Activated CD4-positive, alpha-beta memory T cell treated with anti-CD3 and anti-CD28 coated beads, Interleukin-2, amount 10 ng/mL, durations not matched to agents 7 days and 5 days (primary cell): ENCODE results near the gene NOS1AP. TPM values are rescaled to one million over a fixed set of nuclear protein-coding genes. Genes with fewer than 3 reads are reported as not detected.
"Not testable (repeated sequence)": the region's sequence is repeated elsewhere in the genome, so short reads cannot be mapped to it uniquely, and the experiment has no call there.

Experiments used
- CTCF ChIA-PET: fragments of 350-600 bp; sonication (Branson Sonifier 250); formaldehyde crosslinking; loops from one replicate; lab custom pipeline; 2021; ENCODE audit warnings: antibody characterized with exemption, inconsistent platforms; lab: Charles Lee
- POLR2A ChIA-PET: fragments of 350-600 bp; sonication (Branson Sonifier 250); formaldehyde crosslinking; loops from one replicate; lab custom pipeline; 2021; ENCODE audit warnings: antibody characterized with exemption; lab: Charles Lee
- DNase-seq: peaks from one replicate; pipeline ENCODE4 v3.0.0-alpha.2; 2020
- H3K27ac Mint-ChIP-seq: one replicate; pipeline ENCODE4 v1.8.0; 2021; ENCODE audit warnings: mild to moderate bottlenecking, mixed read lengths
- H3K27me3 Mint-ChIP-seq: one replicate; pipeline ENCODE4 v1.8.0; 2021; ENCODE audit warnings: mixed read lengths
- H3K36me3 Mint-ChIP-seq: one replicate; pipeline ENCODE4 v1.8.0; 2021; ENCODE audit warnings: low read depth, mixed read lengths
- H3K4me1 Mint-ChIP-seq: one replicate; pipeline ENCODE4 v1.8.0; 2021; ENCODE audit warnings: mixed read lengths
- H3K4me3 Mint-ChIP-seq: one replicate; pipeline ENCODE4 v1.8.0; 2021; ENCODE audit warnings: mild to moderate bottlenecking, mixed read lengths
- H3K9me3 Mint-ChIP-seq: one replicate; pipeline ENCODE4 v1.8.0; 2021; ENCODE audit warnings: mixed read lengths
- total RNA-seq, 2 experiments: library from RNA; stranded (reverse); gene quantifications; one replicate each; pipeline ENCODE4 v1.2.3, GENCODE V29; 2021

The NOS1AP gene
- total RNA-seq, 2 experiments from 2014 or later: 0.08 TPM; not detected in 1

- no peak for DNase-seq
- no peaks in the 10 kb centered on the region for H3K9me3 Mint-ChIP-seq
- ChIA-PET POLR2A (no interaction called here), CTCF (no interaction called here)
- peaks cover 2% of the 10 kb centered on the region for H3K27me3 Mint-ChIP-seq
- H3K4me3 Mint-ChIP-seq: no peak overlapping the region
- H3K4me1 Mint-ChIP-seq: no peaks in the 10 kb centered on the region
- no peaks in the 10 kb centered on the region for H3K36me3 Mint-ChIP-seq
- H3K27ac Mint-ChIP-seq: no peak overlapping the region
These were observed 119.9 kb downstream of the NOS1AP start for GRCh38 chr1:162189345-162189744.

- CTCF ChIA-PET: no interaction called here
- H3K27ac Mint-ChIP-seq: no peak overlapping the region
- POLR2A ChIA-PET: no interaction called here
These were observed 122.2 kb downstream of the NOS1AP start for GRCh38 chr1:162191396-162192305.

DNA sequence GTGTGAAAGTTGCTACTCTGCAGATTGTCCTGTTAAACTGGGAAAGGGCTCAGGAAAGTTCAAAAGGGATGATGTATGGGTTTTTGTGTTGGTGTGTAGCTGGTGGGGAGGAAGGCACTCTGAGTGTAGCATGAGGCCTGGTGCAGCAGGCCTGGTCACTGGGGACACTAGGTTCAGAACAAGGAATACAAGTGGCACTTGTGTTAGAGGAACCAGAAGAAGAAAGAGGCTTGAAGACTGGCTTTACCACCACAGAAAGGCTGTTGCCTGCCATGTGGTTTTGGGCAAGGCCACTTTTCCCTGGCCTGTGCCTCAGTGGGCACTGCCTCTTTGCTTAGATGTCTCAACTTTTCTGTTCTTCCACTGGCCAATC is 122.8 kb downstream of the NOS1AP start:
- Mint-ChIP-seq H3K4me1 (no peaks in the 10 kb centered on the region), H3K27me3 (peaks cover 7% of the 10 kb centered on the region), H3K36me3 (no peaks in the 10 kb centered on the region), H3K4me3 (no peak overlapping the region), H3K27ac (no peak overlapping the region), H3K9me3 (no peaks in the 10 kb centered on the region)
- DNase-seq: no peak
- CTCF ChIA-PET: no interaction called here
- POLR2A ChIA-PET: no interaction called here

More at GRCh38 chr1:162191396-162192305, 122.2 kb downstream of the NOS1AP start:
- H3K4me3 Mint-ChIP-seq: no peak overlapping the region
- H3K36me3 Mint-ChIP-seq: no peaks in the 10 kb centered on the region
- H3K9me3 Mint-ChIP-seq: no peaks in the 10 kb centered on the region
- peaks cover 7% of the 10 kb centered on the region for H3K27me3 Mint-ChIP-seq
- no peaks in the 10 kb centered on the region for H3K4me1 Mint-ChIP-seq
- DNase-seq: no peak

DNA sequence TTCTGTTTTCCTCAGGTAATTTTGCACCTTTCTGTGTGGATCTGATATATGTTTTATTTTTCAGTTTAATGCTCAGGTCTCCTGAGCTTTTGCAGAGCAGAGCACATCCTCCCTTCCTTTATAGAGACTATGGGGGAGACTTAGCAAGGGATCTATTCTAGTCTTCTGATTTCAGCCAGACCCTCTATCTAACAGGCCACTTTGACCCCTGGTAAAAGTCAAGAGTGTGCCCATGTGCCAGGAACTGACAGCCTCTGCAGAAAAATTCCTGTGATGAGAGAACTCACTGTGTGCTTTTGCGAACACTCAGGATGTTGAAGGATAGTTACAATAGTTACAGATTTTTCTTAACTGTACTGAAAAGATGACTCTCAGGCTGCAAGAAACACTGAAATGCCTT is 123.3 kb downstream of the NOS1AP start:
- ChIA-PET POLR2A (no interaction called here), CTCF (no interaction called here)
- DNase-seq: no peak
- Mint-ChIP-seq H3K27me3 (peaks cover 7% of the 10 kb centered on the region), H3K9me3 (no peaks in the 10 kb centered on the region), H3K4me1 (no peaks in the 10 kb centered on the region), H3K27ac (no peak overlapping the region), H3K4me3 (no peak overlapping the region), H3K36me3 (no peaks in the 10 kb centered on the region)

DNA sequence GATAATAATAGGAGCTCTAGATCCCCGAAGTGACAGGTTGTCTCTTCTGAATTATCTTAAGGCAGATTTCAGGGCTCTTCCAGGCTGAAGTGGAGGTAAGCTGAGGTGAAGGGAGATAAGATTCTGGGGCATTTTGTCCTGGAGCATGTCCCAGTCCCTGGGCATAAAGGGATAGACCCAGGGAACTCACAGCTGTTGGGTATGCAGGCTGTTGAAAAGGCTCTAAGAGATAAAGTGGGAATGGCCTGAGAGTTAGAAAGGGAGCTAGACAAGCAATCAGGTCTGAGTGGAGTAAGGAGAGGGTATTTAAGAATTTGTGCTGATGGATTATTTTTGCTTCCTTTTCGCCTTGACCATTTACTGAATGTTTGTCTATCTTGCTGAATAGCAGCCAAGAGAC is 123.7 kb downstream of the NOS1AP start:
- H3K36me3 Mint-ChIP-seq: no peaks in the 10 kb centered on the region
- H3K27me3 Mint-ChIP-seq: peaks cover 7% of the 10 kb centered on the region
- H3K27ac Mint-ChIP-seq: no peak overlapping the region
- no peak overlapping the region for H3K4me3 Mint-ChIP-seq
- H3K9me3 Mint-ChIP-seq: no peaks in the 10 kb centered on the region
- no peak for DNase-seq
- POLR2A ChIA-PET: no interaction called here
- H3K4me1 Mint-ChIP-seq: no peaks in the 10 kb centered on the region
- CTCF ChIA-PET: no interaction called here

GRCh38 chr1:162193815-162194214 is 124.3 kb downstream of the NOS1AP start:
- H3K36me3 Mint-ChIP-seq: no peaks in the 10 kb centered on the region
- no peaks in the 10 kb centered on the region for H3K9me3 Mint-ChIP-seq
- no peaks in the 10 kb centered on the region for H3K4me1 Mint-ChIP-seq
- H3K27me3 Mint-ChIP-seq: peaks cover 7% of the 10 kb centered on the region
- ChIA-PET CTCF (no interaction called here), POLR2A (no interaction called here)
- DNase-seq: no peak
- no peak overlapping the region for H3K27ac Mint-ChIP-seq
- no peak overlapping the region for H3K4me3 Mint-ChIP-seq

DNA sequence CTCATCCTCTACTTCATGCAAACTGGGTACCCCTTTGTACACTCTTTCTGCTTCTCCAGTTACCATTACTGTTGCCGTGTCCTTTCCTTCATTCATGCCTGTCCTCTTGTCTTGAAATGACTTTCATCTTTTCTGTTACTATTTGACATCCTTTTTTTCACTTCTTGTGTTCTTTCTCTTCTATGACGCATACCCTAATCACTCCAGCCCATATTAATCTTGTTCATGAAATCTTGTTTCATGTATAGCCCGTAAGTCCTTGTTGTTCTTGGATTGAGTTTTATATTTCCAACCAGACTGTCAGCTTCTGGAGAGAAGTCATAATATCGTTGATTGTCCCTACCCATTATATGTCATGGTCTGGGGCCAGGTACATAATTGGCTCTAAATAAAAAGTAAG is 126.1 kb downstream of the NOS1AP start:
- Mint-ChIP-seq H3K4me1 (no peaks in the 10 kb centered on the region), H3K27ac (no peak overlapping the region), H3K9me3 (no peaks in the 10 kb centered on the region), H3K4me3 (no peak overlapping the region), H3K36me3 (no peaks in the 10 kb centered on the region), H3K27me3 (peaks cover 7% of the 10 kb centered on the region)
- ChIA-PET POLR2A (no interaction called here), CTCF (no interaction called here)
- no peak for DNase-seq

DNA sequence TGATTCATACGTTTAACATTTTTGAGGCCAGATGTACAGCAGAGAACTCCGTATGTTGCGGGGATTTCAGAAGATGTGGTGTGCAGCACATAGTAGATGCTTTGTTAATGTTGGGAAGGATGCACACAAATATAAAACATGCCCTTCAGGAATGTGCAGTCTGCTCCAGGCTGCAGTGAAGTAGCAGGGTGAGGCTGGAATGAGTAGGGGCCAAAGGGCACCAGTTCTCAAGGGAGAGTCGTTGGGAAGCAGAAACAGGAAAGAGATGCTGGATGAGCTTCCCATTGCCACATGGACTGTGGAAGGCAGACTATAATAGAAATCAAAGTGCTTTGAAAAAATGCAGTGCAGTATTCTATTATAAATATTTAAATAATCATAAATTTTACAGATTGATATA is 126.9 kb downstream of the NOS1AP start:
- POLR2A ChIA-PET: no interaction called here

GRCh38 chr1:162197041-162197531 is 127.6 kb downstream of the NOS1AP start:
- Mint-ChIP-seq H3K9me3 (no peaks in the 10 kb centered on the region), H3K4me3 (no peak overlapping the region), H3K36me3 (no peaks in the 10 kb centered on the region), H3K4me1 (no peaks in the 10 kb centered on the region), H3K27me3 (peaks cover 14% of the 10 kb centered on the region), H3K27ac (no peak overlapping the region)
- no peak for DNase-seq
- POLR2A ChIA-PET: no interaction called here
- CTCF ChIA-PET: no interaction called here

More for the DNA sequence above, 126.9 kb downstream of the NOS1AP start:
- CTCF ChIA-PET: no interaction called here
- no peaks in the 10 kb centered on the region for H3K4me1 Mint-ChIP-seq
- no peaks in the 10 kb centered on the region for H3K9me3 Mint-ChIP-seq
- peaks cover 9% of the 10 kb centered on the region for H3K27me3 Mint-ChIP-seq
- DNase-seq: no peak
- H3K36me3 Mint-ChIP-seq: no peaks in the 10 kb centered on the region
- H3K4me3 Mint-ChIP-seq: no peak overlapping the region
- no peak overlapping the region for H3K27ac Mint-ChIP-seq

GRCh38 chr1:162197615-162198421 is 128.3 kb downstream of the NOS1AP start:
- Mint-ChIP-seq H3K36me3 (no peaks in the 10 kb centered on the region), H3K4me1 (no peaks in the 10 kb centered on the region), H3K4me3 (no peak overlapping the region), H3K27me3 (peaks cover 12% of the 10 kb centered on the region), H3K27ac (no peak overlapping the region), H3K9me3 (no peaks in the 10 kb centered on the region)
- POLR2A ChIA-PET: no interaction called here
- CTCF ChIA-PET: no interaction called here
- no peak for DNase-seq

GRCh38 chr1:162200096-162200847 is 130.8 kb downstream of the NOS1AP start:
- ChIA-PET CTCF (no interaction called here), POLR2A (no interaction called here)
- H3K9me3 Mint-ChIP-seq: no peaks in the 10 kb centered on the region
- no peaks in the 10 kb centered on the region for H3K4me1 Mint-ChIP-seq
- H3K27me3 Mint-ChIP-seq: peaks cover 19% of the 10 kb centered on the region
- no peak overlapping the region for H3K4me3 Mint-ChIP-seq
- H3K36me3 Mint-ChIP-seq: no peaks in the 10 kb centered on the region
- H3K27ac Mint-ChIP-seq: no peak overlapping the region
- DNase-seq: no peak

GRCh38 chr1:162201062-162201461 is 131.6 kb downstream of the NOS1AP start:
- H3K4me3 Mint-ChIP-seq, POLR2A ChIA-PET, H3K9me3 Mint-ChIP-seq, H3K27ac Mint-ChIP-seq, CTCF ChIA-PET, DNase-seq, H3K4me1 Mint-ChIP-seq, H3K36me3 Mint-ChIP-seq: not testable (repeated sequence)
- H3K27me3 Mint-ChIP-seq: peaks cover 19% of the 10 kb centered on the region
